HG02973 (cell line): ENCODE measurements around the gene FAM171A1.
"Not testable (repeated sequence)": the region's sequence is repeated elsewhere in the genome, so short reads cannot be mapped to it uniquely, and the experiment has no call there.

Experiments
- ATAC-seq: cut with Tn5 transposase; IDR thresholded peaks from one replicate; pipeline ENCODE4 v1.9.1; 2021; ENCODE audit warnings: moderate library complexity; ENCODE audit not compliant: unreplicated experiment

FAM171A1 gene

DNA sequence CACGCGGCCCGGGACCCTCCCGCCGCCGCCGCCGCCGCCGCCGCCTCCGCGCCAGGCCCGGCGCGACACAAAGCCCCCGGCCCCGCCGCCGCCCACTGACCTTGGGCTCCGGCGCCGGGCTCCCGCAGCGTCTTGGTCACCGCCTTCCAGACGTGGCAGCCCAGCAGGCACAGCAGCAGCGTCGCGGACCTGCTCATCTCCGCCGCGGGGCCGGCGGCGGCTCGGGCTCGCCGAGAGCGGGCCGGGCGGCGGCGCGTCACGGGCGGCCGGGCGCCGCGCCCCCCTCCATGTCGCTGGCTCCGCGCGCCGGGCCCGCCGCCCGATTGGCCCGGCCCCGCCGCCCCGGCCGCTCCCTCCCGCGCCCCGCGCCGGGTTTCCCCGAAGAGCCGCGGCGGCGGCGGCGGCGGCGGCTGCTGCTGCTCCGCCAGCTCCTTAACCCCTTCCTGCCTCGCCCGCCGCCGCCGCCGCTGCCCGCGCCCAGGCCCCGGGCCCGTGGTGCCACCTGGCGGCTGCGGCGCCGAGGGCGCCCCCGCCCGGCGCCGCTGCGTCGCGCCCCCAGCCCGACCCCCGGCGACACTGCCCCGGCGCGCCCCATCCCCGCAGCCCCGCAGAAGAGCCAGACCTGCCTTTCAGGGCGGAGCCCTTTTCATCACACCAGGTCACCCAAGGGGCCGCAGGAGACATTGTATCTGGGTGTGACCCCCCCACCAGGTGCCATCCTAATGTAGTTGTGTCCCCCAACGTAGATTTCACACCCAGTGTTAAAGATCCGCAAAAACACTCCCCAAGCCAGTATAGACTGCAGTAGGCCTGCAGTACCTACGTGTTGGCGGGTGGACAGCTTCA lies at the start of gene FAM171A1:
TSS of gene FAM171A1 (minus strand) at position 434 of the 846 bp plus-strand sequence. CDS start at position 197, 237 bp downstream.
- no peak for ATAC-seq

GRCh38 chr10:15420858-15421257 lies 49.8 kb upstream of the FAM171A1 start:
- ATAC-seq = no peak

- no peak for ATAC-seq
Measured at GRCh38 chr10:15419279-15419874, 48.3 kb upstream of the FAM171A1 start.

- ATAC-seq = no peak
Measured at GRCh38 chr10:15416034-15416433, 44.9 kb upstream of the FAM171A1 start.

DNA sequence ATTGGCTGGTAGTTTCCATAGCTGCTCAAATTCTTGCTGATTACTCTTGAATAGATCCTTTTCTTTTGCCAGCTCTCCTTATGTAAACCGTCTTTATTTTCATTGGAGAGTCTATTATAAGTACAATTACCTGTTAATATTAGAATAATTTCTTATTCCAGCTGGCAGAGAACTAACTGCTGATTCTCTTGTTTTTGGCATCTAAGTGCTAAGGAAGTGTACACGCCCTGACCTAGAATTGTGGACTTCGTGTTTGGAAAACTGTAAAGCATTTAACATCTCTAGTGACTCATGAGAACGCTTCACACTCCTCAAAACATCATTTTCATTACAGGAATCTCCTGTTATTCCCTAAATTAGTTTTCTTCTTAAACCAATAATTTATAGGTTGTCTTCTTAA lies 39.9 kb upstream of the FAM171A1 start:
- no peak for ATAC-seq

DNA sequence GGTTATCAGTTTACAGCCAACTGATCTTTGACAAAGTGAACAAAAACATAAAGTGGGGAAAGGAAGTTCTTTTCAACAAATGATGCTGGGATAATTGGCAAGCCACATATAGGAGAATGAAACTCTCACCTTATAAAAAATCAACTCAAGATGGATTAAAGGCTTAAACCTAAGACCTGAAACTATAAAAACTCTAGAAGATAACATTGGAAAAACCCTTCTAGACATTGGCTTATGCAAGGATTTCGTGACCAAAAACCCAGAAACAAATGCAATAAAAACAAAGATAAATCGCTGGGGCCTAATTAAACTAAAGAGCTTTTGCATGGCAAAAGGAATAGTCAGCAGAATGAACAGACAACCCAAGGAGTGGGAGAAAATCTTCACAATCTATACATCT lies 38.3 kb upstream of the FAM171A1 start:
- not testable (repeated sequence) for ATAC-seq

- no peak for ATAC-seq
Measured at GRCh38 chr10:15408557-15408956, 37.5 kb upstream of the FAM171A1 start.

- no peak for ATAC-seq
Measured at GRCh38 chr10:15405319-15405718, 34.2 kb upstream of the FAM171A1 start.

GRCh38 chr10:15401382-15401781 lies 30.3 kb upstream of the FAM171A1 start:
- no peak for ATAC-seq

DNA sequence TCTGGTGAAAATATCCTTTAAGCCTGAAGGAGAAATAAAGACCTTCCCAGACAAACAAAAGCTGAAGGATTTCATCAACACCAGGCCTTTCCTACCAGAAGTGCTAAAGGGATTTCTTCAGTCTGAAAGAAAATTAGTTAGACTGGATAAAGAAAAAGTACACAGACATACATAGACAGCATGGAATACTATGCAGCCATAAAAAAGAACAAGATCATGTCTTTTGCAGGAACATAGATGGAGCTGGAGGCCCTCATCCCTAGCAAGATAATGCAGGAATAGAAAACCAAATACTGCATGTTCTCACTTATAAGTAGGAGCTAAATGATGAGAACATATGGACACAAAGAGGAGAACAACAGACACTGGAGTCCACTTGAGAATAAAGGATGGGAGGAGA lies 29.4 kb upstream of the FAM171A1 start:
- not testable (repeated sequence) for ATAC-seq

- ATAC-seq = no peak
Measured at GRCh38 chr10:15399060-15399661, 28.1 kb upstream of the FAM171A1 start.

GRCh38 chr10:15395935-15396334 lies 24.8 kb upstream of the FAM171A1 start:
- no peak for ATAC-seq

DNA sequence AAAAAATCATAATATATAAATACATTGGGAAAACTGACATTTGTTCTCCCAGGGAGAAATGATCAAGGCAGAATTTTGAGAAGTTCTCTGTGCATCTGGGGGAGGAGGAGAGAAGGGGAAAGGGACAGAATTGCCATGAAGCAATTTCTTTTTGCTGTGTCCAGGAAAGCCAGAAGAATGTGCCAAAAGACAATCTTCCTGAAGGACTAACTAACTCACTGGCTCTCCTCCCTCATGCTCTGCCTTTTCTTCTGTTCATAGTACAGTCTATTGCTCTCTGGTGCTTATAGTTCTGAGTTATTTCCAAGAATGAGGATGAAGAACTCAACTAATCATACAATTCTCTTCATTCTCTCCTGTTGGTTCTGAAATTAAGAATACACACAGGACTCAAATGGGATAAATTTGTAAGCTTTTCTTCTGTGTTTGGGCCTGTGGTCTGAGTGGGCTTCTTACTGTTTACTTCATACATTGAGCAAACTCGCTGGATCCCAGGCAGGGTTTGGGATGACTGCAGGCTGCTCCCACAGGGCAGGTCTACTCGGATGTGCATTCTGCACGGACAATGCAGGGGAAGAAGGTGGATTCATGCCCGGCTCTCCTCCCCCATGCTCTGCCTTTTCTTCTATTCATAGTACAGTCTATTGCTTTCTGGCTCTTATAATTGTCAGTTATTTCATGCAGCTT lies 22.2 kb upstream of the FAM171A1 start:
- no peak for ATAC-seq

- no peak for ATAC-seq
Measured at GRCh38 chr10:15391491-15391890, 20.4 kb upstream of the FAM171A1 start.

DNA sequence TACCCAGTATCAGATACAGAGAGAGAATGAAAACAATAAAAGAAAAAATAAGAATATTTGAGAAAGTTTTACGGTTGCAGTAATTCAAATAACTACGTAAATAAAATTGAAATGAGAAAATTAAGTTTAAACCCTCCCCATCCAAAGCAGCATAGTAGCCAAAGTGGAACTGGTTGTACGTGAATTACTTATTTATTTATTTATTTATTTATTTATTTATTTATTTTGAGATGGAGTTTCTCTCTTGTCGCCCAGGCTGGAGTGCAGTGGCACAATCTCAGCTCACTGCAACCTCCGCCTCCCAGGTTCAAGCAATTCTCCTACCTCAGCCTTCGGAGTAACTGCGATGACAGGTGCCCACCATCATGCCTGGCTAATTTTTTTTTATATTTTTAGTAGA lies 17.1 kb upstream of the FAM171A1 start:
- ATAC-seq = not testable (repeated sequence)

- ATAC-seq = no peak
Measured at GRCh38 chr10:15387021-15387420, 15.9 kb upstream of the FAM171A1 start.

DNA sequence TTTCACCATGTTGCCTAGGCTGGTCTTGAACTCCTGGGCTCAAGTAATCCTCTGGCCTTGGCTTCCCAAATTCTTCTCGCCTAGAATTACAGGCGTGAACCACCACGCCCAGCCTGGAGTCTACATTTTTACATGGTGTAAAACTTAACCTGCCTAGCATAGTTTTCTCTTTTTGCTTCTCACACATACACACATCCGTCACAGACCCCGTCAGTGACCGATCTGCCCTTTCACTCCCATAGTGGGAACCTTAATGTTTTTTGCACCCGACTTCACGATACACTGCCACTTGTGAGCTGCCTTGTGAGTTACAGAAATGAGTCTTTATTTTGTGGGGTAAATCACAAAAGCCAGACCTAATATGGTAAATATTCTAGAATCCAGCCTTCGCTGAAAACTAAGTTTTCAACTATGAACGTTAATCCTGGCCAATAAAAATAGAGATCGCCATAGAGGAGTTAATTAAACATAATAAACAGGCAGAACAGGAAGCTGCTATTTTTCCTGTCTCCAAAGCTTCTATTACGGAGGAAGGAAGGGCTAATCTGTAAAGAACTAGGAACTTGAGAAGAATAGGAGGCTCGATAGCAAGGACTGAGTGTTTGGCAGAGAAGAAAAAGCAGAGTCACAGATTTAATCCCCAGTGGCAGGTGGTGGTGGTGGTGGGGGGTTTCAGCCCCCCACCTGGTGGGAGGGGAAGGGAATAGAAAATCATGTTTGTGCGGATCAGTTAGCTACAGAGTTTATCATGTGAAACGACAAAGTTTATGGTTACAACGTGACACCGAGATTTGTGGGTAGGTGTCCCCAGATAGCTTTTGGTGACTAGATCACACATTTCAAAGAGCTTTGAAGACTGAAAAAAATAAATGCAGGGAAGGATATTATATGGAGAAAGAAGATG lies 14.7 kb upstream of the FAM171A1 start:
- no peak for ATAC-seq

- no peak for ATAC-seq
Measured at GRCh38 chr10:15381420-15381819, 10.3 kb upstream of the FAM171A1 start.

- ATAC-seq = no peak
Measured at GRCh38 chr10:15379078-15379477, 8.0 kb upstream of the FAM171A1 start.

- ATAC-seq = no peak
Measured at GRCh38 chr10:15378569-15378968, 7.5 kb upstream of the FAM171A1 start.
